ENCODE results near the gene TARS3.

TARS3 gene

DNA sequence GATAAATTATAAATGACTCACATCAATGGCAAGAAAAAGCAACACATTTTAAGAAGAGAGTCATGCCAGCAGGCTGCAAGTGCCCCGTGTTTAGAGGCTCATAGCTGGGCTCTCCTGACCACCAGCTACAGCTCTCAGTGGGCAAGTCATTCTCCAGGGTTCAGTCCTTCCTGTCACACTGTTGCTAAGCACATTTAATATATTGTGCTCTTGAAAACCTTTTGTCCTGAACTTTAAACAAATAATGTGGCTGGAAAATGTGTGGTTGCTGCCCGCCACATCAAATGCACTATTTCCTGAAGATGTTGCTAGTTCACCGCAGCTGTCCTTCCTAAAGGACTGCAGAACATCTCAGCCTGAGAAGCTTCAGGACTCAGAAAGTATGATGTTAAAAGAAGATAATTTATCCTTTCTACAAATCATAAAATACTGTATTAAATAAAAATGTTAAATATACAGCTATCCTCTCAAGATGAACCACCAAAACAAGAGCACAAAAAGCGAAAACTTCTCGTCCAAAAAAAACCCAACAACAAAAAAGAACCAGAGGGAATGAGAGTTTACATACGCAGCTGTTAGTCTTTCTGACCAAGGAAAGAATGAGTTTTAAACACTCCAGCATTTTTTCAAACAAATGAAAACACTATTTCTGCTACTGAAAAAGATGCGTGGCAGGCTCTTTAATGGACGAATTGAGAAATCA, 951 bp downstream of the TARS3 start:
- DNase-seq (ENCODE audit: low spot score), result peak; percentile 57
- in situ Hi-C loops (cut with MboI; ENCODE audit: low sequenced_read_pairs, unreplicated experiment), result no loop called here
- TF ChIP-seq, protein P1, sequence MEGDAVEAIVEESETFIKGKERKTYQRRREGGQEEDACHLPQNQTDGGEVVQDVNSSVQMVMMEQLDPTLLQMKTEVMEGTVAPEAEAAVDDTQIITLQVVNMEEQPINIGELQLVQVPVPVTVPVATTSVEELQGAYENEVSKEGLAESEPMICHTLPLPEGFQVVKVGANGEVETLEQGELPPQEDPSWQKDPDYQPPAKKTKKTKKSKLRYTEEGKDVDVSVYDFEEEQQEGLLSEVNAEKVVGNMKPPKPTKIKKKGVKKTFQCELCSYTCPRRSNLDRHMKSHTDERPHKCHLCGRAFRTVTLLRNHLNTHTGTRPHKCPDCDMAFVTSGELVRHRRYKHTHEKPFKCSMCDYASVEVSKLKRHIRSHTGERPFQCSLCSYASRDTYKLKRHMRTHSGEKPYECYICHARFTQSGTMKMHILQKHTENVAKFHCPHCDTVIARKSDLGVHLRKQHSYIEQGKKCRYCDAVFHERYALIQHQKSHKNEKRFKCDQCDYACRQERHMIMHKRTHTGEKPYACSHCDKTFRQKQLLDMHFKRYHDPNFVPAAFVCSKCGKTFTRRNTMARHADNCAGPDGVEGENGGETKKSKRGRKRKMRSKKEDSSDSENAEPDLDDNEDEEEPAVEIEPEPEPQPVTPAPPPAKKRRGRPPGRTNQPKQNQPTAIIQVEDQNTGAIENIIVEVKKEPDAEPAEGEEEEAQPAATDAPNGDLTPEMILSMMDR (IDR thresholded peaks at IDR 0.05; ENCODE audit: borderline replicate concordance, control extremely low read depth, extremely low read depth, insufficient read depth, missing control alignments), result no peak

DNA sequence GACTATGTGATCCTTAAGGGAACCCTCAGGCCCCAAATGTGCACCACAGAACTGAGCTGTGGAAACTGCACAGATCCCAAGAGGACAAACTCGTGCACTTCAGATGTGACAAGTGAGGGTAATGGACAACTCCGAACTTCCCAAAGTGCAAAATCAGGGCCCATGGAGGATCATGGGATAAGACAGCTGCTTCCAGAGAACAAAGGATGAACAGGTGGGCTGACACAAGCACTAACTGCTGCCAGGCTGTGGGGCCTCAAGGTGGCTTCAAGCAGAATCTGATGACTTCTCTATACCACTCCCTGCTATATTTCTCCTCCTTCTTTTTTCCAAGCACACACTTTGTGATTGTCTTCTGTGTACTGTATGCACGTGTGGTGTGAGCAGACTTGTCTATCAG, 5.4 kb downstream of the TARS3 start:
- no peak for DNase-seq (ENCODE audit: low spot score)
- in situ Hi-C loops (cut with MboI; ENCODE audit: low sequenced_read_pairs, unreplicated experiment), result no loop called here
- TF ChIP-seq, protein P1 (IDR thresholded peaks at IDR 0.05; ENCODE audit: borderline replicate concordance, control extremely low read depth, extremely low read depth, insufficient read depth, missing control alignments), result no peak

DNA sequence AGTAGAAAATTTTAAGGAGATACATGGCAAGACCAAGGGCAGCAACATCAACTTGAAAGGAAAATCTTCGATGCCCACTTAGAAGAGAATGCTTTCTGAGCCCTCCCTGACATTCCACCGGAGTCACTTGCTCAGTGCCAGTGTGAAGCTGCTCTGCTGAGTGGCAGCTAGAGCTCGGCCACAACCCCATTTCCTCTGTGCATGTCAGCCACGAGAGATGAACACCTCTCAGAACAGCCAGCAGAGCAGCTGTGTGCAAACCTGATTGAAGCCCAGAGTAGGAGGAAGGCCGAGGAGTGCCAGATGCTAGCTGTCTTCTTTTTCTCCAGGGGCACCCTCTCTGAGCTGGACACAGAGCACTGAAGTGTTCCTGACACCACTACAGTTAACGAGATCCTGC, 12.2 kb downstream of the TARS3 start:
- in situ Hi-C loops (cut with MboI; ENCODE audit: low sequenced_read_pairs, unreplicated experiment), result no loop called here
- no peak for DNase-seq (ENCODE audit: low spot score)
- TF ChIP-seq, protein P1 (IDR thresholded peaks at IDR 0.05; ENCODE audit: borderline replicate concordance, control extremely low read depth, extremely low read depth, insufficient read depth, missing control alignments), result no peak

DNA sequence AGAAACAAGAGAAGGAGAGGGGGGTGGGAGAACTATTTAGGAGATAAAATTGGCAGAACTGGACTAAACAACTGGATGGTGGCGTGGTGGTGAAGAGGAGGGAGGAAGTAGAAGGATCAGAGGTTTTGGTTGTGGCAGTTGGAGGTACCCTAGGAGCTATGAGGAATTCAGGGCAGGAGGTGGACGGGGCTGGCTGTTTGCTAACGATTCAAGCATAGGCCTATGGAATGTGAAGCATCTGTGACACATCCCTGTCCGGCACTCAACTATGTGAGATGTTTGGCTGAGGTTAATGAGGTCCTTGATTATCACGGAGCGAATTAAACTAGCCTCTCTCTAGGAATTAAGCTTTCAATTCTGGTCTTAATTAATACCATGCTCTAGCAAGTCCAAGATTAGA, 13.5 kb downstream of the TARS3 start:
- TF ChIP-seq, protein P1 (IDR thresholded peaks at IDR 0.05; ENCODE audit: borderline replicate concordance, control extremely low read depth, extremely low read depth, insufficient read depth, missing control alignments), result no peak
- no peak for DNase-seq (ENCODE audit: low spot score)
- in situ Hi-C loops (cut with MboI; ENCODE audit: low sequenced_read_pairs, unreplicated experiment), result no loop called here

DNA sequence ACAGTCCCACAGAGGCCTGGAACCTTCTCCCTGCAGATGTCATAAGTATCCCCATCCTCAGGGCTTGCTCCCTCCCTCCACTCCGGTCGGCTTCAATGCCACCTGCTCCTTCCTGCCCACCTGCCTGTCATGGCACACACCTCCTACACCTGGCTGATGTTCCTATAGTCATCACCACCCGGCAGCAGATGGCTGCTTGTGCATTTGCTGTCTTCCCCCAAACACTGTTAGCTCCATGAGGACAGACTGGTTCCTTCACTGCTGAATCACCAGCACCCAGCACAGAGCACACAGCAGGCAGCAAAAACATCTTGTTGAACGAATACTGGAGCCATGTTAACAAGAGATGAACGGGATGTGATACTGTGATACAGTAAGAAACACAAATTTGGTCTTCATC, 14.8 kb downstream of the TARS3 start:
- TF ChIP-seq, protein P1 (IDR thresholded peaks at IDR 0.05; ENCODE audit: borderline replicate concordance, control extremely low read depth, extremely low read depth, insufficient read depth, missing control alignments), result no peak
- in situ Hi-C loops (cut with MboI; ENCODE audit: low sequenced_read_pairs, unreplicated experiment), result no loop called here
- no peak for DNase-seq (ENCODE audit: low spot score)

DNA sequence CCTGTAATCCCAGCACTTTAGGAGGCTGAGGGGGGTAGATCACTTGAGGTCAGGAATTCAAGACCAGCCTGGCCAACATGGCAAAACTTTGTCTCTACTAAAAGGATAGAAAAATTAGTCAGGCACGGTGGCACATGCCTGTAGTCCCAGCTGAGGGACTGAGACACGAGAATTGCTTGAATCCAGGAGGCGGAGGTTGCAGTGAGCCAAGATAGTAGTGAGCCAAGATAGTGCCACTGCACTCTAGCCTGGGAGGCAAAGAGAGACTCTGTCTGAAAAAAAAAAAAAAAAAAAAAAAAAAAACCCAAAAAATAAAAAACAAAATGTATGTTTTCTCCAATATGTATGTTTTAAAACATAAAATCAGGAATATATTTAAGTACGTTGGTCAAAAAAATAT, 16.3 kb downstream of the TARS3 start:
- TF ChIP-seq, protein P1 (IDR thresholded peaks at IDR 0.05; ENCODE audit: borderline replicate concordance, control extremely low read depth, extremely low read depth, insufficient read depth, missing control alignments), result no peak
- DNase-seq (ENCODE audit: low spot score), result no peak
- in situ Hi-C loops (cut with MboI; ENCODE audit: low sequenced_read_pairs, unreplicated experiment), result no loop called here

Data from GM13976 (cell line).